Kidney tubule cell (primary cell): ENCODE measurements around the gene SKI.

Source experiments
- DNase-seq: peaks from one replicate; pipeline ENCODE4 v3.0.0-alpha.2; 2018; ENCODE audit warnings: low spot score

Gene SKI

DNA sequence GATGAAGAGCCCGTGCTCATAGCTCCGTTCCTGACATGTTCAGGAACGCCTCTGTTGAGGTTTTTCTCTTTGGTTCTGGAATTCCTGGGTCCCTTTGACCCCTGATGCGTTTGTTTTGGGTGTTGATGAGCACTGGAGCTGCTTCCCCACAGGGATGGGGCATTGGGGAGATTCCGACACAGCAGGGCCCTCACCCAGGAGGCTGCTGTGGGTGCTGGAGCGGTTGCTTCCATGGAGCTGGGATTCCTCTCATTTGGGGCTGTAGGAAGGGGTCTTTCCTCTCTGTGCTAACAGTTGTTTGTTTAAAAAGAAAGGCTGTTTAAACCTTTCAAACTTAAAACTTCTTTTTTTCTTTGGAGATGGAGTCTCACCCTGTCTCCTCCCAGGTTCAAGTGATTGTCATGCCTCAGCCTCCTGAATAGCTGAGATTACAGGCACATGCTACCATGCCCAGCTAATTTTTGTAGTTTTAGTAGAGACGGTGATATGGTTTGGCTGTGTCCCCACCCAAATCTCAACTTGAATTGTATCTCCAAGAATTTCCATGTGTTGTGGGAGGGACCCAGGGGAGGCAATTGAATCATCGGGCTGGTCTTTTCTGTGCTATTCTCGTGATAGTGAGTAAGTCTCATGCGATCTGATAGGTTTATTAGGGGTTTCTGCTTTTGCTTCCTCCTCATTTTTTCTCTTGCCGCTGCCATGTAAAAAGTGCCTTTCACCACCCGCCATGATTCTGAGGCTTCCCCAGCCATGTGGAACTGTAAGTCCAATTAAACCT, 48.9 kb downstream of the SKI start:
- no peak for DNase-seq

DNA sequence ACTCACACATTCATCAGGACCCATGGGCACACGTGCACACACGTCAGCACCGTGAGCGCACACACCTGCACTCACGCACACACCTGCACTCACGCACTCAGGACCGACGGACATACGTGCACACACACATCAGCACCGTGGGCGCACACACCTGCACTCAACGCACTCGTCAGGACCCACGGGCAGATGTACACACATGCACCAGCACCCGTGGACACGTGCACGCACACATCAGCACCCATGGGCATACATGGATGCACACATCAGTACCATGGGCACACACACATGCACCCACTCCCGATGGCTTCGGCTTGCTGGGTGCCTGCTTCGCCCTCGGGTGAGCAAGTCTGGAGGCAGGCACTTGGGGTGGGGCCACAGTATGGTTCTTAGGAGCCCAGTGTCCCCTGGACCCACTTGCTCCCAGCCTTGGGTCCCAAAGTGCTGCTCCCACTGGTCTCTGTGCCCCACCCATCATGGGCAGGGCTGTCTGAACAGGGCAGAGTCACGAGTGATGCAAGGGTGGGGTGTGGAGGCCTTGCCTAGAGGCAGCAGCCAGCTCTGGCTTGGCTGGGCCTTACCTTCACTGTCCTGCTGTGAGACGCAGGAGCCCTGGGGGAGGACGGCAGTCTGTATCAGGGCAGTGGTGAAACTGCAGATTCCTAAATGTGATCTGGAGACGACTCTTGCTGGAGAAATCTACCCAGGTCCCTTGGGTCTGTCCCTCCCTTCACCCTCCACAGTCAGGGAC, 49.8 kb downstream of the SKI start:
- no peak for DNase-seq

DNA sequence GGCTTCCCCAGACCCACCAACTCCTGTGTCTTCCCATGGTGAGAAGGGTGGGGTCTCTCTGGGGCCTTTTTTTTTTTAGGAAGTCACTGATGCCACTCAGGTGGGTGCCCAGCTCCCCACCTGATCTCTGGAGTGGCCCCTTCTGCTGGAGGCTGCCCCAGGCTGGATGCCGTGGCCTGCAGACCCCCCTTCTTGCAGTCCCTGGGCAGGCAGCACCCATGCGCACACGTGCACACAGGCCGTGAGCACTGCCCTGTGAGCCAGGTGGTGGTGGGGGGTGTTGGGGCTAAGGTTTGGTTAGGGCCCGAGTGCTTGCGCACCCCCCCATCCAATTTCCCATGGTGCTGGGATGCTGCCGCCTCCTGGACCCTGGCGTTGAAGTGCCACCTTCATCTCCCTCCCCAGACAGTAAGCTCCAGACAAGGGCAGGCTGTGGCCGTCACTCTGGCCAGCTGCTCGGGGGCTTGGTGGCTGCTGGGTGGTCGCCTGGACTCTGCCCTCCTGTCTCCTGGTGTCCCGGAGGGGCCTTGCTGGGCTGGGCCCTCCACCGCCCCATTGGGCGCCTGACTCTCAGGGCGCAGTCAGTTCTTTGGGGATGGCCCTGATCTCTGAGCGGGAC, 50.6 kb downstream of the SKI start:
- no peak for DNase-seq

DNA sequence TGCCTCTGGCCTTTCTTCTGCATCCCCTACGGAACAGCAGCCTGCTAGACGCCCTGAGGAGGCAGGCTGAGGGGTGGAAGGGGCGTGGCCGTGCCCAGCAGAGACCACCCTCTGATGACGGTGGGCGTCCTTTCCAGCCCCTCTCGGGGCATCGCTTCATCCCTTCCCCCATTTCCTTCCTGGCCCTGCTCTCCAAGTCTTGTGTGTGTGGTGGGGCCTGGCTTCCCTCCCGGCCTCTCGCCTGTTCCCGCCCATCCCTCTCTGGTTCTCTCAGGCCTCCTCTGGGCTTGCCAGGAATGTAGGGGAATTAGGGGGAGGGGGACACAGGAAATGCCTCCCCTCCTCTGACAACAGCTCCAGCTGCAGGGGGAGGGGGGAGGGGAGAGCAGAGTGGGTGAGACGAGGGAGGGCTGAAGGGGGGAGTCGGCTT, 51.1 kb downstream of the SKI start:
- DNase-seq, result peak; percentile 17

DNA sequence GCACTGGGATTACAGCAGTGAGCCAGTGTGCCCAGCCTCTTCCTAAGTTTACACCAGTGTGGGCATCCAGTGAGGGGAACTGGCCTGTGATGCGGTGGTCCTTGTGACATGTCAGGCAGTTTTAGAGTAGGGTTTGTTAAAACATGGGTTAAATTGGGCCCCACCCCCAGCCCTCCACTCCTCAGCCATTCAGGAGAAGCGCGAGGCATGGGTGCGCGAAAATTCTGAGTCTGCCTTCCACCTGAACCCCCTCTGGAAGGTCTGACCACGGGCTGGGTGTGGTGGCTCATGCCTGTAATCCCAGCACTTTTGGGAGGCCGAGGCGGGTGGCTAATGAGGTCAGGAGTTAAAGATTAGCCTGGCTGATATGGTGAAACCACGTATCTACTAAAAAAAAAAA, 51.7 kb downstream of the SKI start:
- DNase-seq, result peak; percentile 45

DNA sequence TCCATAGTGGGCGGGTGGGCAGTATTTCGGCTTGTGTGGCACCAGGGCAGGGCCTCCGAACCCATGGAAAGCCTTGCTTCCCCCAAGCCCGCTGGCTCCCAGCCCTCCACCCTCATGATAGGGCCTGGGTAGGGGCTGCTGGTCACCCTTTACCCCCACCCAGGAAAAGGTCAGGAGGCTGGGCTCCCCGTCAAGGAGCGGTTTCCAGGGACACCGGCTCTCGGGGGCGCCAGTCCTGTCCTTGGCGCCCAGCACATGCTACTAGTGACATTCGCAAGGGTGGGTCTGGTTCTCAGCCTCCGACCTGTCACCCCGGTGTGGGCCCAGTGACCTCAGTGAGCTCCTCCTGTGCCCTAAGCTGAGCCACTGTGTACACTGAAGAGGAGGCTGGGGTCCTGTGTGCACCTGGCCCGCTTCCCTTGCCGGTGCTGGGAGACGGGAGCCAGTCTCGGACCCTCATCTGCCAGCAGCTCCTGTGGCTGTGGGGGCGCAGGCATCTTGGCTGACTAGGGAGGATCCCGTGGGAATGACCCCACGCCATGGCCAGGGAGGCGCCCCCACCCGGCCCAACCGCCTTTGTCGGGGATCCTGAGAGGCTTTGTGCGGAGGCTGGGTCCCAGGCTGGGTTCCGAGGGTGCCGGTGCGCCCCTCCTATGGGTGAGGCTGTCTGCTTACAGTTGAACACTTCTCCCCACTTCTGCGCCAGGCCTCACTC, 54.6 kb downstream of the SKI start:
- DNase-seq, result no peak

DNA sequence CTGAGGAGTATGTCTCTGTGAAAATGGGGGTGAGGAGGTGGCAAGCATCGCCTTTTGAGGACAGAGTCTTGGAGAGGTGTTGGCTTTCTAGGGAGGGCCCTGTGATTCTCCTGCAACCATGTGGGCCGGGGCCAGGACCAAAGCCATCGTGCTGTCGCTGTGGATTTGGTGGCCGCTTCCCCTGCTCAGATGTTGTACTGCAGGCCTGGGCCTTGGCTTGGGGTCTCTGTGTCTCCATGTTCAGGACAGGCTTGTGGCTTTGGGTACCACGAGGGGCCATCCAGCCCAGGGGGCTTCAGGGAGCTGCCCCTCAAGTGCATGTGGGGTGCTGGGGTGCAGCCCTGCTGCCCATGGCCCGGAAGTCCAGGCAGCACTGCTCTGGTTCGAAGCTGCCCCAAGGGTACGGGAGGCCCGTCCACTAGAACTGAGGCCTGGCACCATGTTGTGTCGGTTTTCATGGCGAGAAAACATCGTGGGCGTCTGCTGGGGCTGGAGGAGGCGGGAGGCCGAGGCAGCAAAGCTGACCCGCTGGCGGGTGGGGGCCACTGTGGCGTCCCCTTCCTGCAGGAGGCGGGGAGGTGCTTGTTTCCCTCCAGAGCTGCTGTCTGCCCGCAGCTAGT, 55.4 kb downstream of the SKI start:
- no peak for DNase-seq

DNA sequence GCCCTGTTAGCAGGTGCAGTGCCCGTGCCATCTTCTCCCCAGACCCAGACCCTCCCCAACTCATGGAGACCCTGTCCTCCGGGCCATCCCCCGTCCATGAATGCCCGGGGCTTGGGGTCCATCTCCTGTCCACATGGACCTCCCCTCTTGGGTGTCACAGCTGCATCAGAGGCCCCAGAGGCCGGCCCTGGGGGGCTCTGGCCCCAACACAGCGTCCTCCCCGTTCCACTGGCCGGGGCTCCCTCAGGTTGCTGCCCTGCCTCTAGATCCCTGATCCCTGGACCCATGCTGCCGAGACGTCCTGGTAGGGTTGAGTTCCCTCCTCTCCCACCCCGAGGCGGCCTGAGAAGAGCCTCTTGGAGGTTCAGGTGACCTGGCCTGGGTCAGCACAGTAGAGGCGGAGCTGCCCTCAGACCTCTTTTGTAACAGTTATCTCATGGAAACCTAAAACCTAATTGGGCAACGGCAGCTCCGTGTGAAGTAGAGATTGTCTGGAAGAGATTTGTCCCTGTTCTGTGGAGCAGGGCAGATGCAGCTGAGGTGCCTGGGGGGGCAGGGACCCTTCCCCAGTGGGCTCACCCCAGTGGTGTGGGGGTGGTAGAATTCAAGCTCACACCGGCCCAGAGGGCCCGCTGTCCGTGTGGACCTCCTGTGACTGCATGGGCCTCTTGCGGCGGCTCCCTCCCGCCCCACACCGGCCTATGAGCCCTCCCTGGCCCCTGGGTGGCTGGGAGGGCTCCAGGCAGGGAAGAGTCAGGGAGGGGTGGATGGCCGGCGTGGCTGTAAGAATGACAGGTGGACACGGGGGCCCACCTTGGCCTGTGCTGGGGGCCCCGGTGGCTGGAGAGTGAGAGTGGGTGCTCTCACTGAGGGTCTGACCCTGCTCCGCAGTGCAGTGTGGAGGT, 56.1 kb downstream of the SKI start:
- DNase-seq, result no peak

DNA sequence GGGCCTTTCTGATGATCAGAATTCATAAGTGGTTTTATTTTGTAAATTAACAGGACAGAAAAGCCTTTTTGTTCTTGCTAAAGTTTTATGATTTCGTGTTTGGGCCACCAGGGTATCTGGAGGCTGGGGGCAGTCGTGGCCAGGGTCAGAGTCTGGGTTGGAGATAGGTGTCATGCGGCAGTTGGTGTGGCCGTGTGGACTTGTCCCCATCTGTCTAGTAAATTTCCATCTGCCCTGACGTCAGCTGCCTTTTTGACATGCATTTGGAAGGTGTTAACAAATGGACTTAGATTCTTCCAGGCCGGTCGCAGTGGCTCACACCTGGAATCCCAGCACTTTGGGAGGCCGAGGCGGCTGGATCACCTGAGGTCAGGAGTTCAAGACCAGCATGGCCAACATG, 56.8 kb downstream of the SKI start:
- DNase-seq, result no peak

DNA sequence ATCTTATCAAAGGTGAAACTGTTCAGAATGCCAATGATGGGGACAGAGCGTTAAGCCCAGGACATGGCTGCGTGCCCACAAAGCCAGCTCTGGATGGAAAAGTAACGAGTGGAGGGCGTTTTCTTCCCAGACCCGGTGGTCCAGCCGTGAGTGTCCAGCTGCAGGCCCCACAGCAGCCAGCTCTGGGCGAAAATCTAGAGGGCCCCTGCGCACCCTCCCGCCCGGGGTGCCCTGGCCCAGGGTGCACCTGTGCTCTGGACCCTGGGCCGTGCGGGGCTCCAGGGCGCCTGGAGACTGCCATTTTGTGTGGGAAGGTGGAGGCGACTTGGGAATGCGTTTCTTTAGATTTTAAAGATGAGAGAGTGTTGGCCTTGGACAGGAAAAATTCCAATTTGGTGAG, 58.8 kb downstream of the SKI start:
- no peak for DNase-seq

DNA sequence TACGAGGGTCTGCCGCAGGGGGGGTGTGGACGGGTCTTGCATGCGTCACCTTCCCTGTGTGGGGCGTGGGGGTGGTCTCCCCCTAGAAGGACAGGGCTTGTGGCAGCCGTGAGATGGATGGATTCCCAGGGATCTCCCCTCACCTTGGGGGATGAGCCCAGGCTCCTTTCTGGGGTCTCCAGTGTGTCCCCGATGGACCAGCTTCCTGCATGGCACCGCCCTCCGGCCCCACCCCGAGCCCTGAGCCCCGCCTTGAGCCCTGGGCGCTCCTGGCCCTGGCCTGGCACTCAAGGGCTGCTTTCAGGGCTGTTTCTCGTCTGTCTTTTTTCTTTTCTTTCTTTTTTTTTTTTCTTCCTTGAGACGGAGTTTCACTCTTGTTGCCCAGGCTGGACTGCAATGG, 59.5 kb downstream of the SKI start:
- DNase-seq, result no peak

DNA sequence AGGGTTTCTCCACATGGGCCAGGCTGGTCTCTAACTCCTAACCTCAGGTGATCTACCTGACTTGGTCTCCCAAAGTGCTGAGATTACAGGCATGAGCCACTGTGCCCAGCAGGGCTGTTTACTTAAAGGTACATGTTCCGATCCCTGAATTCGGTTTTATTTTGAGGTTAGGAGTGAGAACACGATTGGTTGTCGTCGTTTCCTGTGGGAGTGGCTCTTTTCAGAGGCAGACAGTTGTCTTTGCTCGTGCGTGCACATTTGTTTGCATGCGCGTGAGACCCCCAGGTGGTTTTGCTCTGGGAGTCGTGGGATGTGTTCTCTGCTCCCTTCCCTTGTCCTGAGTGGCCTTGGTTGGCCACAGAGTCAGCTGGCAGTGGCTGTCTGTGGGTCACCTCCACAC, 60.2 kb downstream of the SKI start:
- DNase-seq, result no peak

DNA sequence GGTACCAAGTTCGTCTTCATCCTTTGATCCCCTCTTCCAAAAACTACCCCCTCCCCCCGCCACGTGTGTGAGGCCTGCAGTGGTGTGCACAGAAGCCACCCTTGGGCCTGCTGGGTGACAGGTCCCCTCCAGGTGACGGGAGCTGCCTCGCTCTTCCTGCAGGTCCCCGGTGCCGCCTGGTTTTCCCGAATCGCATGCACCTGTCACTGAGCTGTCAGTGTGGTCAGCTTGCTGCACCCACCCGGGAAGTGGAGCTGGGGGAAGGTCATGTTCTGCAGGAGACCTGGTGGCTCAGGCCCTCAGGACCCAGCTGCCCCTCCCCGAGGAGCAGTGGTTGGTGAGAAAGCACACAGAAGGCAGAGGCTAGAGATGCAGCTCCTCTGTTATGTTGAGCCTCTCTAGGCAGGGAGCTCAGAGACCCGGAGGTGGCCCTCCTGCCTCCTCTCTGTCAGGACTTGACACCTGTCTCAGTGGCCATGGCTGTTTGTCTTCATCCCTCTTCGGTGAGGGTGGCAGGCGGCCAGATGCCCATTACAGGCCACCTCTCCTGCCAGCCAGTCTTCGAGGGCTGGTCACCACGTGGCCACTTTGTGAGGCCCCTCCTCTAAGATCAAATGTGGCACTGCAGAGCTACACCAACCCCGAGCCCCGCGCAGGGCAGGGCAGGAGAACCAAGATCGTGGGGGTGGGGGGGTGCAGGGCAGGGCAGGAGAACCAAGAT, 60.9 kb downstream of the SKI start:
- no peak for DNase-seq

DNA sequence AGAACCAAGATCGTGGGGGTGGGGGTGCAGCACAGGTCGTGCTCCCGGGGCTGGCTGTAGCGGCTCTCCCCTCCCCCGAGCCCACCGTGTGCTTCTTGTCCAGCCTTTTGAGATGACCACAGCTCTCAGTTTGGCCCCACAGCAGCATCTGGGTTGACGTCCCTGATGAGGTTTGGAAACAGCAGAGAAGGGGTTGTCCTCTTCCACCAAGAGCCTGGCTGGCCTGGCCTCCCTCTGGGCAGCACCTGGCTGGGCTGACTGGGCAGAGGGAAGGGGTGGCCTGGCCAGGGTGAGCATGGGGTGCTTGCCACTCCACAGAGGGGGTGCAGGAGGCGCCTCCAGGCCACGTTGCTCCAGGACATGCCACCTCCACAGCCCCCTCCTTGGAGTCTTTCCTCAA, 61.5 kb downstream of the SKI start:
- no peak for DNase-seq

DNA sequence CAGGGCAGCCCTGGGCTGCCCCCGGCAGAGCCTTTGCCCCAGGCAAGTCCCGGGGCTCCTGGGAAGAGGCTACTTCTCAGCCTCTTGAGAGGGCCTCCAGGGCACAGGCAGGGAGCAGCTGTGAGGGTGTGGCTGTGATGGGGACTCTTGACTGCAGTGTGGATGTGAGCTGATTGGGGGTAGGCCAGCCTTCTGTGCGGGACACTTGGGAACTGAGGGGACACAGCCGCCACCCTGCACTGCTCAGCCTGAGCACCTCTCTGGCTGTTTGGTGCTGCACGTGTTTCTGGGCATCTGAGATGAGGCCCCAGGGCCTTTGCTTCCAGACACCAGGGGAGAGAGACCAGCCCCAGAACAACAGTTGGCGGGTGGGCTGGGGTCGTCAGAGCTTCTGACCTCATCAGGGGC, 62.1 kb downstream of the SKI start:
- DNase-seq, result no peak

DNA sequence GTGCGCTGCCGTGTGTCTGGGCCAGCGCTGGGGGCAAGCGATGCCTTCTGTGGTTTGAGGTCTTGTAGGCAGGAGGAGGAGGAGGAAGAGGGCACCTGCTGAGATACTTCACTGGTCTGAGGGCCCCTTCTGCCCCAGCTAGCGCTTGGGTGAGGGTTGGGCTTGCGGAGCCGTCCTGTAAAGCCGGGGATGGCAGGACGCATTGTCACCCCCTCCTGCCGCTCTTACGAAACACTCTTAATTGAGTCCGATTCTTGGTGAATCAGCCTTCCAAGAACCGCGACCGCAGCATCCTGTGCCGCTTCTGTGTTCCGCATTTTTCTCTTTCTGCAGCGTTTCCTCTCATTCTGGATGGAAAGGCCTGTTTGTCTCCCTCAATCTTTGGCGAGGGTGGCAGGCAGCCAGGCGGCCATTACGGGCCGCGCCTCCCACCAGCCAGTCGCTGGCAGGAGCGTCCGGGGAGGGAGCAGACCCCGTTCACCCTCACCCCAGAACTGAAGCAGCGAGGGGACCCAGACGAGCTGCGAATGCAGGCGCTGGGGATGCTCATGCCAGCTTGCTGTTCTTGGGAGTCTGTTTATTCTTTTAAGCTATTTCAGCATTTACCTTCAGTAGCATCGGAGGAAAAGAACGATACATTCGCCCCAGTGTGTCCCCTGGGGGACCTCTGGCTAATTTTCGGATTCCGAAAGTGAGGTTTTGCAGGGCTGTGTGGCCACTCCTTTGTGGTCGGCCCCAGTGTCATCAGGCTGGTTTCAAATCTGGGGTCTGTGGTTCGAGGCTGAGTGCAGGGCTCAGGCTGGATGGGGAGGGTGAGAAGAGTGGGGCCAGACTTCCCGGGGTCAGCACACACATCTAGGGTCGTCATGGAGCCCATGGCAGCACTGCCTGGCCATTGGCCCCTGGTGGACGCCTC, 62.7 kb downstream of the SKI start:
- DNase-seq, result no peak

DNA sequence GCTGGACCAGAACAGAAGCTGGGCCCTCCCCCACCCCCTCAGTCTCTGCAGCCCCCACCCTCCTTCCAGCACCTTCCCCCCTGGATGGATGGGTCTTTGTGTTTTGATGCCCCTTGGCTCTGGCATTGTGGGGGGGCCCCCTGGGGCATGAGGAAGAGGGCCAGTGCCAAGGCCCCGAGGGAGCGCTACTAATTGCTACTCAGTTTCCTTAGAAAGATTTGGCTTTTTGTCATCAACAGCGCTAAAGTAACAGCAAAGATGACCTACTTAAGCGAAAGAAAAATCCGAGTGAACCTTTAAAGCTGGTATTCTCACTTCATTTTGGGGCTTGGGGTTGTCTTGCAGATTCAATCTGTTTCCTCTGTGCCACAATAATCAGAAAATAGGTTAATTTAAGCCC, 63.5 kb downstream of the SKI start:
- no peak for DNase-seq

DNA sequence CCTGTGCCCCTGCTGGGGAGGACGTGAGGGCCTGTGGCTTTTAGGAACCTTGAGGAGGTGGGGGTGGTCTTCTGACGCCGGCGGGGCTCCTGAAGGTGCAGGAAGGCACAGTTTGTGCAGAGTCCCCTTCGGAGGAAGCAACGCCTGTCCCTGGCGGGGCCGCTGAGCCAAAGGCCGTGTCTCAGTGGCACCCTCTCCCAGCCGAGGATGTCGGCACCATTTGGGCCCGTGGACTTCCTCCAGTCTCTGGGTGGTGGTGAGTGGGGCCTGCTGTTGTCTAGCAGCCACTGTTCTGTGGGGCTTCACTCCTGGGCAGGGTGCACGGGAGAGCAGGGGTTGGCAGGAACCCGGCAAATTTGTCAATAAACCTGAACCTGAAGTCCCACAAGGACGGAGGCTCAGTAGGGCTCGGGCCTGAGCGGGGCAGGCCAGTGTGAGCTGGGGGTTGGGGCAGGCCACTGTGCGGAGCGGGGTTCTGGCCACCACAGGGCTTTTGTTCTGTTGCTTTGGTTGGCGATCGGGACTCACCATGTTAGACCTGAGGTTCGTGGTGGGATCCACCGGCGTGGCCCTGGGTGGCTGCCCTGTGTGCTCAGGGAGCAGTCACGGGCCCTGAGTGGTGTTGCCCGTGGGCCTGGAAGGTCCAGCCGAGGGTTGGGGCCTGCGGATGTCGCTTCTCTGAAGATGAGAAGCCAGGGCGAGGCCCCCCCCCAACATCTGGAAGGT, 64.8 kb downstream of the SKI start:
- DNase-seq, result no peak
